Duodenal mucosa (tissue), 2 donors: ENCODE data around the gene ABT1.

ENCODE experiments used
- H3K27ac ChIP-seq: one replicate; pipeline ENCODE4 v1.7.0; 2013; ENCODE audit warnings: low read depth, low read length
- H3K27me3 ChIP-seq, 2 donors: one replicate each; pipeline ENCODE4 v1.7.0; 2013; ENCODE audit warnings: low read length in 2 of 2, control low read depth in 1 of 2; ENCODE audit not compliant: insufficient read depth in 2 of 2, control insufficient read depth in 1 of 2
- H3K36me3 ChIP-seq, 2 donors: one replicate each; pipeline ENCODE4 v1.7.0; 2013; ENCODE audit warnings: low read length in 2 of 2, control low read depth in 1 of 2; ENCODE audit not compliant: insufficient read depth in 2 of 2, control insufficient read depth in 1 of 2
- H3K4me1 ChIP-seq, 2 donors: one replicate each; pipeline ENCODE4 v1.7.0; 2013; ENCODE audit warnings: low read length in 2 of 2, control low read depth in 1 of 2; ENCODE audit not compliant: insufficient read depth in 2 of 2, control insufficient read depth in 1 of 2
- H3K4me3 ChIP-seq, 2 donors: one replicate each; pipeline ENCODE4 v1.7.0; 2013; ENCODE audit warnings: low read length in 2 of 2, low read depth in 1 of 2
- H3K9ac ChIP-seq, 2 donors: one replicate each; pipeline ENCODE4 v1.7.0; 2013; ENCODE audit warnings: low read length in 2 of 2, low read depth in 1 of 2
- H3K9me3 ChIP-seq, 2 donors: one replicate each; pipeline ENCODE4 v1.7.0; 2013; ENCODE audit warnings: low read length in 2 of 2, control low read depth in 1 of 2; ENCODE audit not compliant: control insufficient read depth in 1 of 2

ABT1 gene

DNA sequence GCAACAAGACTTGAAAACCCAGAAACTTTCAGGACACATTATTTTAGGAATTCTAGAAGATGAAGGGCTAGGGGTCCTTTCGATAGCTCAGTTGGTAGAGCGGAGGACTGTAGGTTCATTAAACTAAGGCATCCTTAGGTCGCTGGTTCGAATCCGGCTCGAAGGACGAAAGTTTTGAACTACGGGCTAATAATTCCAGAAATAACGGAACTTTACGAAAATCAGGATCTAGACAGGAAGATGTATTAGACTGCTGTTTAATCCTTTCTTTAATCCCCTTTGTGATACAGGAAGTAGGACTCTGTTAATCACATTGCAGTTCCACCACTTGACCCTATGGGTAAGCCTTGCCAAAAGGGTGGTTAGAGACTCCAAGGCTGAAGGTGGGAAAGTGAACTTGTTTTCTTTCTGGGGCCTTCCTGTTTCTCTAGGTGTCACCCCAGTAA is 21.2 kb upstream of the ABT1 start:
- no peak overlapping the region for H3K9ac ChIP-seq
- H3K36me3 ChIP-seq = no peaks in the 10 kb centered on the region
- no peak overlapping the region for H3K4me3 ChIP-seq
- peaks cover 6 to 14% of the 10 kb centered on the region in 2 donors for H3K4me1 ChIP-seq
- H3K27ac ChIP-seq = no peak overlapping the region
- peaks cover 5 to 13% of the 10 kb centered on the region in 2 donors for H3K27me3 ChIP-seq
- peaks cover 3 to 6% of the 10 kb centered on the region in 2 donors for H3K9me3 ChIP-seq

GRCh38 chr6:26576407-26576843 is 20.3 kb upstream of the ABT1 start:
- Histone ChIP-seq H3K9ac (no peak overlapping the region), H3K4me1 (peaks cover 6 to 14% of the 10 kb centered on the region in 2 donors), H3K27me3 (peaks cover 5 to 19% of the 10 kb centered on the region in 2 donors), H3K9me3 (peaks cover 3 to 6% of the 10 kb centered on the region in 2 donors), H3K4me3 (no peak overlapping the region), H3K36me3 (no peaks in the 10 kb centered on the region), H3K27ac (no peak overlapping the region)

GRCh38 chr6:26576929-26577719 is 19.6 kb upstream of the ABT1 start:
- H3K4me3 ChIP-seq = peak overlapping the region; percentile 58 to 69
- peaks cover 3 to 6% of the 10 kb centered on the region in 2 donors for H3K9me3 ChIP-seq
- no peak overlapping the region for H3K27ac ChIP-seq
- H3K9ac ChIP-seq = peak overlapping the region in 1 of 2 donors; percentile 23
- peaks cover 5 to 25% of the 10 kb centered on the region in 2 donors for H3K27me3 ChIP-seq
- no peaks in the 10 kb centered on the region for H3K36me3 ChIP-seq
- peaks cover 6 to 8% of the 10 kb centered on the region in 2 donors for H3K4me1 ChIP-seq

DNA sequence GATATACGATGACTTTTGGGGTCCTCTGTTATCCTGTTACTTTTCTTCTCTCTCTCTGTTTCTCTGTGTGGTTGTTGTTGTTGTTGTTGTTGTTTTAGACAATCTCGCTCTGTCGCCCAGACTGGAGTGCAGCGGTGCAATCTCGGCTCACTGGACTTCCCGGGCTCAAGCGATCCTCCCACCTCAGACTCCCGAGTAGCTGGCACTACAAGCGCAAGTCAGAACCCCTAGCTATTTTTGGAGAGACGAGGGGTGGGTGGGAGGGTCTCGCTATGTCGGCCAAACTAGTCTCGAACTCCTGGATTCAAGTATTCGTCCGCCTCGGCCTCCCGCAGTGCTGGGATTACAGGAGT is 19.1 kb upstream of the ABT1 start:
- peak overlapping the region; percentile 58 to 69 for H3K4me3 ChIP-seq
- peaks cover 6 to 8% of the 10 kb centered on the region in 2 donors for H3K4me1 ChIP-seq
- no peak overlapping the region for H3K27ac ChIP-seq
- H3K9me3 ChIP-seq = peaks cover 3 to 6% of the 10 kb centered on the region in 2 donors
- H3K27me3 ChIP-seq = peaks cover 5 to 26% of the 10 kb centered on the region in 2 donors
- peak overlapping the region in 1 of 2 donors; percentile 23 for H3K9ac ChIP-seq
- no peaks in the 10 kb centered on the region for H3K36me3 ChIP-seq

DNA sequence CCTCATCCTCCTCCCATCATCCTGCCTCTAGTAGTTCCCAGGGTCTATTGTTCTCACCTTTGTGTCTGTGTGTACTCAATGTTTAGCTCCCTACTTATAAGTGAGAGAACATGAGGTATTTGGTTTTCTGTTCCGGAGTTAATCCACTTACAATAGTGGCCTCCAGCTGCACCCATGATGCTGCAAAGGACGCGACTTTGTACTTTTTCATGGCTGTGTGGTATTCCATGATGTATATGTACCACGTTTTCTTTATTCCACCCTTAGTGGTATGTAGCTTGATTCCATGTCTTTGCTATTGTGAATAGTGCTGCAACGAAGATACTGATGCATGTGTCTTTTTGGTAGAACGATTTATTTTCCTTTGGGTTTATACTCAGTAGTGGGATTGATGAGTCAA is 18.5 kb upstream of the ABT1 start:
- no peak overlapping the region for H3K27ac ChIP-seq
- H3K4me1 ChIP-seq = peaks cover 6 to 8% of the 10 kb centered on the region in 2 donors
- H3K9ac ChIP-seq = no peak overlapping the region
- H3K27me3 ChIP-seq = peaks cover 5 to 26% of the 10 kb centered on the region in 2 donors
- H3K9me3 ChIP-seq = peaks cover 3 to 6% of the 10 kb centered on the region in 2 donors
- no peak overlapping the region for H3K4me3 ChIP-seq
- H3K36me3 ChIP-seq = no peaks in the 10 kb centered on the region

DNA sequence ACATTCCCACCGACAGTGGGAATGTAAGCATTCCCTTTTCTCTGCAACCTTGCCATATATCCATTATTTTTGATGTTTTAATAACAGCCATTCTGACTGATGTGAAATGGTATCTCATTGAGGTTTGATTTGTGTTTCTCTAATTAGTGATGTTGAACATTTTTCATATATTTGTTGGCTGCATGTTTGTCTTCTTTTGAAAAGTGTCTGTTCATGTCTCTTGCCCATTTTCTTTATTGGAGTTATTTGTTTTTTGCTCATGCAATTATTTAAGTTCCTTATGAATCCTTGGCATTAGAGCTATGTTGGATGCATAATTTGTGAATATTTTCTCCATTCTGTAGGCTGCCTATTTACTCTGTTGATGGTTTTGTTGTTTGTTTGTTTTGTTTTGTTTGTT is 18.0 kb upstream of the ABT1 start:
- peaks cover 5 to 27% of the 10 kb centered on the region in 2 donors for H3K27me3 ChIP-seq
- H3K4me3 ChIP-seq = no peak overlapping the region
- H3K9ac ChIP-seq = no peak overlapping the region
- peaks cover 3 to 6% of the 10 kb centered on the region in 2 donors for H3K9me3 ChIP-seq
- no peaks in the 10 kb centered on the region for H3K36me3 ChIP-seq
- H3K4me1 ChIP-seq = peaks cover 6 to 8% of the 10 kb centered on the region in 2 donors
- H3K27ac ChIP-seq = no peak overlapping the region

GRCh38 chr6:26581164-26581915 is 15.4 kb upstream of the ABT1 start:
- H3K9me3 ChIP-seq = peaks cover 3 to 6% of the 10 kb centered on the region in 2 donors
- peaks cover 6 to 8% of the 10 kb centered on the region in 2 donors for H3K4me1 ChIP-seq
- H3K4me3 ChIP-seq = no peak overlapping the region
- no peak overlapping the region for H3K27ac ChIP-seq
- H3K9ac ChIP-seq = no peak overlapping the region
- peaks cover 0 to 30% of the 10 kb centered on the region in 2 donors for H3K27me3 ChIP-seq
- no peaks in the 10 kb centered on the region for H3K36me3 ChIP-seq

GRCh38 chr6:26588965-26589364 is 7.8 kb upstream of the ABT1 start:
- Histone ChIP-seq H3K27ac (no peak overlapping the region), H3K36me3 (no peaks in the 10 kb centered on the region), H3K27me3 (peaks cover 5 to 30% of the 10 kb centered on the region in 2 donors), H3K4me1 (no peaks in the 10 kb centered on the region), H3K9ac (no peak overlapping the region), H3K9me3 (no peaks in the 10 kb centered on the region), H3K4me3 (no peak overlapping the region)

DNA sequence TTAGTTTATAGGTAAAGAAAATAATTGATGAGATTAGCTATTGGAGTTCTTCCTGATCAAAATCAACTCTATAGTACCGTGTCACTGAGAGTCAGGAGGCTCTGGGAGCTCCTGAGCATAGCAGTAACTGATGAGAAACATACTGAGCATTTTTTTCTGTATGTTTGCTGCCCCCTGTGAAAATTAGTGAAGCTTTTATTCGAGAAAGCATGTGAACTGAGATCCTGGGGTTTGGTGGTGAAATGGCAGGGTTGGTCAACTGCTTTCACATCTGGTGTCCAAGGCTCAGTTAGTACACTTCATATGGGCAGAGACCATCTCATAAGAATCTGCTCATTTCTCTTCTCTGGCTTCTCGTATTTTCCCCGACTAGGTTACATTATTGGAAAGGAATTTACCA is 4.1 kb upstream of the ABT1 start:
- no peaks in the 10 kb centered on the region for H3K9me3 ChIP-seq
- no peak overlapping the region for H3K4me3 ChIP-seq
- H3K36me3 ChIP-seq = no peaks in the 10 kb centered on the region
- H3K9ac ChIP-seq = no peak overlapping the region
- peaks cover 7 to 30% of the 10 kb centered on the region in 2 donors for H3K27me3 ChIP-seq
- H3K27ac ChIP-seq = no peak overlapping the region
- peaks cover under 1 to 9% of the 10 kb centered on the region in 2 donors for H3K4me1 ChIP-seq
